DND-41 (cell line): Measurements from ENCODE around the gene RHOBTB3.

Source experiments
- ATAC-seq: fragments of 200-7000 bp; cut with Tn5 transposase; 3 replicates; pipeline ENCODE4 v1.9.1; 2021; ENCODE audit warnings: low read depth; ENCODE audit not compliant: insufficient read depth
- DNase-seq: peaks from one replicate; pipeline ENCODE4 v3.0.0-alpha.2; 2020
- H2AFZ ChIP-seq: 2 replicates; pipeline ENCODE4 v1.6.0; 2012; ENCODE audit warnings: low read depth, low read length
- H3K27ac ChIP-seq: 2 replicates; pipeline ENCODE4 v1.5.1; 2012; ENCODE audit warnings: low read length, inconsistent platforms
- H3K27me3 ChIP-seq: fragments of 200-600 bp; sonication (generic); 2 replicates; pipeline ENCODE4 v1.6.0; 2012; ENCODE audit warnings: low read length, mild to moderate bottlenecking, inconsistent platforms; ENCODE audit not compliant: insufficient read depth, poor library complexity
- H3K36me3 ChIP-seq: 2 replicates; pipeline ENCODE4 v1.5.1; 2012; ENCODE audit warnings: low read length, inconsistent platforms; ENCODE audit not compliant: insufficient read depth
- H3K4me1 ChIP-seq: 2 replicates; pipeline ENCODE4 v1.5.1; 2012; ENCODE audit warnings: mild to moderate bottlenecking, low read length; ENCODE audit not compliant: insufficient read depth
- H3K4me2 ChIP-seq: 2 replicates; pipeline ENCODE4 v1.6.0; 2012; ENCODE audit warnings: mild to moderate bottlenecking, moderate library complexity, low read length, inconsistent platforms; ENCODE audit not compliant: insufficient read depth
- H3K4me3 ChIP-seq, 2 experiments: fragments of 200-600 bp in 1 of 2; shearing (Covaris generic) in 1 of 2; 2 replicates each; pipeline ENCODE4 v1.5.1; 2012 to 2016; ENCODE audit warnings: inconsistent platforms in 2 of 2, low read length in 2 of 2, mild to moderate bottlenecking in 2 of 2, low read depth in 1 of 2, moderate library complexity in 1 of 2
- H3K79me2 ChIP-seq: 2 replicates; pipeline ENCODE4 v1.6.0; 2012; ENCODE audit warnings: low read length, inconsistent platforms; ENCODE audit not compliant: insufficient read depth
- H3K9ac ChIP-seq: 2 replicates; pipeline ENCODE4 v1.6.0; 2012; ENCODE audit warnings: low read depth, mild to moderate bottlenecking, inconsistent platforms, low read length, moderate library complexity
- H3K9me3 ChIP-seq: 2 replicates; pipeline ENCODE4 v1.5.1; 2012; ENCODE audit warnings: low read length, moderate library complexity, mild to moderate bottlenecking, inconsistent platforms; ENCODE audit not compliant: insufficient read depth, severe bottlenecking
- H4K20me1 ChIP-seq: 2 replicates; pipeline ENCODE4 v1.6.0; 2012; ENCODE audit warnings: low read length; ENCODE audit not compliant: insufficient read depth
- CTCF ChIP-seq: IDR thresholded peaks from 2 replicates; pipeline ENCODE4 v1.5.1; 2012; ENCODE audit warnings: borderline replicate concordance, low read length, moderate library complexity, mild to moderate bottlenecking; ENCODE audit not compliant: poor library complexity, severe bottlenecking; ENCODE audit errors: extremely low read depth
- EZH2 ChIP-seq: IDR thresholded peaks from 3 replicates; pipeline ENCODE4 v1.6.1; 2012; ENCODE audit warnings: borderline replicate concordance, low read depth, mild to moderate bottlenecking, moderate library complexity, low read length, inconsistent platforms; ENCODE audit not compliant: severe bottlenecking

RHOBTB3 gene

GRCh38 chr5:95798048-95798447 is 66.9 kb downstream of the RHOBTB3 start:
- Histone ChIP-seq H3K36me3 (no peaks in the 10 kb centered on the region), H4K20me1 (no peaks in the 10 kb centered on the region), H3K27ac (no peak overlapping the region), H3K9me3 (no peaks in the 10 kb centered on the region), H3K27me3 (no peaks in the 10 kb centered on the region), H3K4me2 (no peak overlapping the region), H2AFZ (no peak overlapping the region), H3K4me3 (no peak overlapping the region), H3K79me2 (no peaks in the 10 kb centered on the region), H3K4me1 (no peaks in the 10 kb centered on the region), H3K9ac (no peak overlapping the region)
- no peak for ATAC-seq
- TF ChIP-seq EZH2 = no peak
- no peak for TF ChIP-seq CTCF
- DNase-seq = no peak

GRCh38 chr5:95798545-95798944 is 67.4 kb downstream of the RHOBTB3 start:
- H3K9ac ChIP-seq = no peak overlapping the region
- TF ChIP-seq CTCF = no peak
- no peak for TF ChIP-seq EZH2
- H3K4me2 ChIP-seq = no peak overlapping the region
- no peaks in the 10 kb centered on the region for H3K9me3 ChIP-seq
- no peaks in the 10 kb centered on the region for H3K27me3 ChIP-seq
- no peak for DNase-seq
- H3K27ac ChIP-seq = no peak overlapping the region
- no peaks in the 10 kb centered on the region for H4K20me1 ChIP-seq
- no peaks in the 10 kb centered on the region for H3K4me1 ChIP-seq
- H3K36me3 ChIP-seq = no peaks in the 10 kb centered on the region
- H2AFZ ChIP-seq = no peak overlapping the region
- H3K4me3 ChIP-seq = no peak overlapping the region
- no peak for ATAC-seq
- no peaks in the 10 kb centered on the region for H3K79me2 ChIP-seq

GRCh38 chr5:95799191-95799835 is 68.2 kb downstream of the RHOBTB3 start:
- TF ChIP-seq CTCF (no peak), EZH2 (no peak)
- Histone ChIP-seq H3K9ac (no peak overlapping the region), H3K9me3 (no peaks in the 10 kb centered on the region), H2AFZ (no peak overlapping the region), H4K20me1 (no peaks in the 10 kb centered on the region), H3K4me1 (no peaks in the 10 kb centered on the region), H3K4me3 (no peak overlapping the region), H3K27ac (no peak overlapping the region), H3K4me2 (no peak overlapping the region), H3K36me3 (no peaks in the 10 kb centered on the region), H3K79me2 (no peaks in the 10 kb centered on the region), H3K27me3 (no peaks in the 10 kb centered on the region)
- DNase-seq (no peak), ATAC-seq (no peak)

GRCh38 chr5:95800553-95800952 is 69.4 kb downstream of the RHOBTB3 start:
- no peak overlapping the region for H2AFZ ChIP-seq
- ATAC-seq (no peak), DNase-seq (no peak)
- H3K9ac ChIP-seq = no peak overlapping the region
- no peak overlapping the region for H3K4me2 ChIP-seq
- no peaks in the 10 kb centered on the region for H3K27me3 ChIP-seq
- no peaks in the 10 kb centered on the region for H3K79me2 ChIP-seq
- H3K27ac ChIP-seq = no peak overlapping the region
- no peaks in the 10 kb centered on the region for H4K20me1 ChIP-seq
- H3K36me3 ChIP-seq = no peaks in the 10 kb centered on the region
- no peaks in the 10 kb centered on the region for H3K4me1 ChIP-seq
- H3K4me3 ChIP-seq = no peak overlapping the region
- TF ChIP-seq CTCF (no peak), EZH2 (no peak)
- H3K9me3 ChIP-seq = no peaks in the 10 kb centered on the region
